Ureter (tissue), 1 donor: ENCODE measurements around the gene PPP3CA. TPM values are rescaled to one million over a fixed set of nuclear protein-coding genes. Genes with fewer than 3 reads are reported as not detected.
"Not testable (repeated sequence)": the region's sequence is repeated elsewhere in the genome, so short reads cannot be mapped to it uniquely, and the experiment has no call there.

Experiments used
- DNase-seq: peaks from one replicate; pipeline ENCODE4 v3.0.0-alpha.2; 2020; ENCODE audit warnings: low spot score
- total RNA-seq: library from RNA; stranded (reverse); gene quantifications from one replicate; pipeline ENCODE4 v1.2.4, GENCODE V29; 2023
- donor health status: DM: yes; HTN: yes; CAD: no.

The PPP3CA gene
- total RNA-seq, 1 donor from 2014 or later, result 36.2 TPM

DNA sequence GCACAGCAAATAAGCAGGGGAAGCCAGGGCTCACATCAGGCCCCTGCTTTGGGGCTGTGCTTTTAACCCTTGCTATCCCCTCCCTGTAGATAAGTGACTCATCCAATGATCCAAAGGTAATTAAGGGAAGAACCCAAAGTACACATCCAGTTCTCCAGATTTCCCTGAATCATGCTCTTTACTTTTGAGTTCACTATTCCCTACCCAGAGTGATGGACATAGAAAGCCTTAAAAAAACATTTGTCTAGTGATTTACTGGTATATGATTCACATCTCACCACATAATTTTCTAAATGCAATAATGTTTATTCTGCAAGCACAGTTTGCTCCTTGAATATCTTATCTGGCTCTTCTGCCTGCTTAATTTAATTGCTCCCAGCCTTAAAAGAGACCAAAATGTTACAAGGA, 136.2 kb downstream of the PPP3CA start:
- DNase-seq, result no peak

DNA sequence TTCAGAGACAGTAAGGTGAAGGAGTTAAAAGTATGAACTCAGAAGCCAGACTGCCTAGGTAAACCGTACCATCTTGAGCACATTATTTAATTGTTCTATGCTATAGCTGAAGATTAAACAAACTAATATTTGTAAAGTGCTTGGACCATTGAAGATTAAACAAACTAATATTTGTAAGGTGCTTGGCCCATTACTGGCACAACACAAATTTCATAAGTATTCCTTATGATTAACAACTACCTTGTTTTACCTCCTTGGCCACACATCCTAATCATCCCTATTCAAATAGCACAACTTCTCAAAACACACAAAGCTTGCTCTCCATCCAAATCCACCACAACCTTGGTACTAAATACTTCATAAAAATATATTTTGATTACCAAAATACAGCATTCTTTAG, 137.0 kb downstream of the PPP3CA start:
- DNase-seq, result no peak

DNA sequence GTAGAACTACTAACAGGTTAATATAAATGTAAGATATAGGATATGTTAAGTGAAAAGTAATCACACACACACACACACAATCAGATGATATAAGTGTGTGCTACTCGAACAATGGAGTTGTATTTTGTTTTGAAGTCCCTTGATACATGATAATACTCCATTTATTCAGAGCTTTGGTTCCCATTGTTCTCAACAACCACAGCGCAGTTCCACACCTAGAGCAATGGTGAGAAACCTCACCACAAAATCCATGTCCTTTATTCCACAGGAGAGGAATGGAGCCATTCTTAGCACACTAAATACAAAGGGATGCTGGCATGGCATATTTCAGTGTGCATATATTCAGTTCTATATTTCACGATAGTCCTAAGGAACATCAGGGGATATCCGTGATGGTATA, 139.2 kb downstream of the PPP3CA start:
- DNase-seq, result no peak

DNA sequence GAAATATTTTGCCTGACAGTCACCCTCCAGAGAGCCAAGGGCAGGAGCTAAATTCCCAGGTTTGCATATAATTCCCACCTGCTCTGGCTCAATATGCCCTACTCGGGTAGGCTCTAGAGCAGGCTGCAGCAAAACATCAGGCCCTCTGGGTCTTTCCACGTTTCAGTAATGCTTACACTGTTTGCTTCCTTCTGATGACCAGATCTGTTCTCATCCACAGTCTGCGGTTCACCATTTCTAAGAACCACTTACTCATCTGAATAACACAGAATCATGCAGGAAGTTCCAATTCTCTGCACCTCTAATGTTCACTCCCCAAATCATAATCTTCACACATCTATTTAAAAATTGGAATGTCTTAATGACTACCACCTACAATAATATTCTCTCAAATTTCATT, 141.4 kb downstream of the PPP3CA start:
- DNase-seq, result no peak

DNA sequence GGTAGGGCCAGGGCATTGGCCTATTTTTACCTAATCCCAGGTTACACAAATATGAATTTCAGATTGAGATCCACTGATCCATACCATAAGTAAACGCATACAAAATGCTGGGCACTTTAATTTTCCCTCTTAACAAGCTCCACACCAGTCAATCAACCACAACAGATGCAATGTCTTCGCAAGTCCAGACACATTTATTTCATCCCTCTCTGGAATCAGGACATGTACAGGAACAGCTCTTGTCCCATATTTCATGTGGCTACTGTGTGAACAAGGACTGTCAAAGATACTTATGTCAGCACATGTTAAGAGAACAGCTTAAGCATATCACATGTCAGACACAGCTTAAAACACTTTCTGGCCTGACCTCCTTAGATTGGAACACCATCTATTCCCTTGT, 145.9 kb downstream of the PPP3CA start:
- DNase-seq, result no peak

DNA sequence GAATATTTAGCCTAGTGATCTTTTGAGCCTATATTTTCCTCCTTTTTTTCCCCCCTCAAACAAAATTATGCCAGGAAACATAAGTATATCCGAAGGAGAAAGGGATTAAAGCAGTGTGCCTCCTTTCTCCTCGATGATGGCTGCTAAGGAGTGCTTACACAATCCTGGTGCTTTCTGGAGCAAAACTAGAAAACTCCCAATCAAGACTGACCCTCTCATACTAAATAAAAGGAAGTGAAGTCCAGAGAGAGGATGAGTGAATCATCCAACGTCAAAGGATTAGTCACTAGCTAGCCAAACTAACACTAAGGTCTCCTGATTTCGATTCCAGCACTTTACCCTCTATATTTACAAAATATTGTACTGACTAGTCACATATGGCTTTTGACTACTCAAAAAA, 146.8 kb downstream of the PPP3CA start:
- DNase-seq, result no peak

DNA sequence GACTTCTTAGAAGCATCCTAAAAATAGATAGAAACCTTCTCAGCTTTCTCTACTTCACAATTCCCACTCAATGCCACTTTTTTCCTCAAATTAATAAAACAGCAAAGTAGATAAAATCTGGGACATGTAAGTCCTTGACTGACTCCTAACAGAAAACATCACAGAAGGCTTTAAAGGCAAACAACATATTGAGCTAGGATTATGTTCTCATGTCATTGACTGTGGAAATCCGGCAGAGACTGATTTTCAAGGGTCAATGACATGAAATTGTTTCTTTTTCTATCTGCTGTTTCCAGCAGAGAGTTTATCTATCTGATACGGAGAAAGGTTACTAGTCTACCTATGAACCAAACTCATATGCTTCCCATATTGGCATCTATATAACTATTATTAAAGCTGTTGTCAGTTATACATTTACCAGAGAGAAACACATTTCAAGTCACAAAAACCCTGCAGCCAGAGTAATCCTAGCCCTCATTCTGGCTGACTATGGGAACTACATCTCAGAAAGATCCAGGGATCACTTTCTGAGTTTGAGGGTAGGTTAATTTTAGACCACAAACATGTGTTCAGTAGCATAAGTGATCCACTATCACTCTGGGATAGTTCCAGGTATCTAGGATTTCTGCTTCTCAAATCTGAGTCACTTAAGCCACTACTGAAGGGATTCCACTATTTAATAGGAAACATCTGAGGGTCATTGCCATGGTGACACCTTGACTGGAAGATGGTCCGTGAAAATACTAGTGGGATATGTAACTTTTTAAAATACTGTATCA, 147.6 kb downstream of the PPP3CA start:
- DNase-seq, result no peak

DNA sequence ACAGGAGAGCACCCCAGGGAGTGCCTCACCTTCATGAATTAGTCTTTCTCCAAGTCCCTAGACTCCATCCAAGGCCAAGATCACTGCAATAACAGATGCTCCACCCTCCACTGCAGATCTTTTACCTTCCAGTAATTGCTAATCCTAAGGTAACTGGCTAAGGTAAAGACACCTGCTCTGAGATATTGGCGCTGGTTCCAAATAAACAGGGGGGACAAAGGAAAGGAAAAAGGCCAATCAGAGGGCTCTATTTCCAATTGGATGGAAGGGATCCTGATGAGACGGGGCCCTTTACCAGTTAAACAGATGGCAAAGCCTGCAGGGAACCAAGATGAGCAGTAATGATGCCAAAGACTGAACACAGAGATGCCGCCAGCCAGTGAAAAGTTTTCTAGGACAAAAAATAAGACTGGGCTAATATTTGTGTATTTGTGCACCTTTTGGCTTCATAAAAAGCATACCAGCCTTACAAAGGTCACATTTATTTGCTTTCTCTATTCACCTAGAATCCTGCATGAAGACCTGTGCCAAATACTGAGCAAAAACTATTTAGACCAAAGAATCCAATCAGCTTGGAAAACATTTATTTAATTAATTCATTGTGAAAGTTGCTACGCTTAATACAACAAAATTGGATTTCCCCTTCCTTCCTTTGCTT, 148.5 kb downstream of the PPP3CA start:
- no peak for DNase-seq

DNA sequence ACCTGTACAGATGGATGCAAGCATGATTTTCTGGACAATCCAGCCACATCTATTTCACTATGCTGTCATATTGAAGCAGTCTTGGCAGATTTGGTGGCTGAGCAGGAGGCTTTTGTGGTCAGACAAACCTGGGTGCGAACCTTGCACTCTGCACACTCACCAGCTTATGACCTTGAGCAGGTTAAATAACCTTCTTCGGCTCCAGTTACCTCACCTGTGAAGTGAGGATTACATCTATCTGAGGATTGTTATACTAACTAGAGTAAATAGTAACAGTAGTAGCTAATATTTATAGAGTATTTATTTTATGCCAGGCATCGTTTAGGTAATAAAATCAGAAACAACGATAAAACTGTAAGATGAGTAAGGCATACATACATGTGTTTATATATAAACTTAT, 150.0 kb downstream of the PPP3CA start:
- DNase-seq, result no peak

DNA sequence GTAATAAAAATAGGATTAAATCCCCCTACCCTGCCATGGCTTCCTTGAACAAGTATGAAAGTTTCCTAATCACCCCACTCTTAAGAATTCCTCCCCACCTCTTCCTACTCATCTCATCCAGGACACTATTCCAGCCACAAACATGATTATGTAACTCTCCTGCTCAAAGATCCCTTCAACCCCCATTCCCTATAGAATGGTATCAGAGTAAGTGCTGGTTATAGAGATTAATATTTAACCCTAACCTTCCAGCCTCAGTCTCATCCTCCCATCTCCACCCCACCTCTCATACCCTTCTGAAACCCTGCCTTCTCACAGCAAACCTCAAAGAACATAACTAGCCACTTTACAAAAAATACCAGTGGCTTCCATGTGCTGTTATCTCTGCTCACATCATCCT, 155.1 kb downstream of the PPP3CA start:
- no peak for DNase-seq

DNA sequence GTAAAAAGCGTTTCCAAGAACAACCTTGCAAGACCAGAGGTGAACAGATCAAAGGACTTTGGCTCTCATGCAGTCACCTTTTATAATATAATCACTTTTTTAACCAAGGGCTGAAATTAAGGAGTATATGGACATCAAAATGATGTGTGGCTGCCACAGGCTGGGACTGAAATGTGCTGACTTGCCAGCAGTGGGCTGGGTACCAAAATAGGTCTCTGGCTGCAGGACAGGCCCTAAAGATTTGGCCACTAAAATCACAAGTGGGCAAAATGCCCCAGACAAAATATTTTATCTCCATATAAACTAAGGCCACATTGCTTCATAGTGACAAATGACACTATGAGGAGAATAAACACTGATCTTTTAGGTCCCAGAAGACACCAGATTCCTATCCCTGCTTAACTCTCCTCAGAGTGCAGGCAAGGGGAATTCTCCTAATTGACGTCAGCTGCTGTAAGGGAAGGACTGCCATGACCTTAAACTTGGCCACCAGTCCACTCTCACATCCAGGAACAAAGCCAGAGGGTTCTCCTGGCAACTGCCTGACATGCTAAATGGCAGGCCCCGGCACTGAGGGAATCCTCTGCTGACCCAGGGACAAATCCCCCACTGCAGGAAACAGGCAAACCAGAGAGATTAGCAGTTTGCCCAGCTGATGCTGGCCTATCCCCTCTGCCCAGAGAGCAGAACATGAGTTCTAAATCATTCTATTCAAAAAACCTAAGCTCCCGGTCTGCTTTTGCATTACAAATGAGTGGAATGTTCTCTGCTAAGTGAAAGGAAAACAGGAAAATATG, 155.8 kb downstream of the PPP3CA start:
- DNase-seq, result peak; percentile 80

DNA sequence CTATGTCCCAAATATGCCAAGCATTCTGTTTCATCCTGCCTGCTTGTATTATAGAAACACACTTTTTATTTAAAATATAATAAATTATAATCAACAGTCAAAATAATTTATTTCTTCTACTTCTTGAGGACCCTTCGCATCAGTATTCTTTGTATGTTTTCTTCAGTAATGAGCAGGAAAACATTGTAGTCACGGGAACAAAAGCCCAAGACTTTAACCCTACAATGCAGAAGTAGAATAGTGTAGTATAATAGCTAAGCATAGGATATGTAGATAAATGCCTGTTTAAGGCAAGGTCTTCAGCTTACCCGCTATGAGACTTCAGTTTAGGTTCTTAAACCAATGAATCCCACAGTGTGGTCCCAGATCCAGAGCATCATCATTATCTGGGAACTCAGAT, 156.6 kb downstream of the PPP3CA start:
- DNase-seq, result no peak

DNA sequence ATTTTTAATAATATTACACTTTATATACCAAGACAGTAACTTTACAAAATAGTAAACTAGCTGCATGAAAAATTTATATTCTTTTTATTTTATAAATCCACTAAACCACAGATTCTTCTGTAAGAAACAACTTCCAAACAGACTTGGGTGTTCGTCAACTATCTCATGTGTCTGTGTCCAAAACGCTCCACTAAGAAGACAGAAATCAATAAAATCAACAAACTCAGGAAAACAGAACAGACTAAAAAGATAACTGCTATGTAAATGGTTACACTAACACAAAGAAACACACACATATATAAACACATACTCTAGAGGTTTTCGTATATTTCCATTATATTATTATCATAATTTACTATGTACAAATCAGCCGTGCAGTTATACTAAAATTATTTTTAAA, 158.4 kb downstream of the PPP3CA start:
- DNase-seq, result no peak

DNA sequence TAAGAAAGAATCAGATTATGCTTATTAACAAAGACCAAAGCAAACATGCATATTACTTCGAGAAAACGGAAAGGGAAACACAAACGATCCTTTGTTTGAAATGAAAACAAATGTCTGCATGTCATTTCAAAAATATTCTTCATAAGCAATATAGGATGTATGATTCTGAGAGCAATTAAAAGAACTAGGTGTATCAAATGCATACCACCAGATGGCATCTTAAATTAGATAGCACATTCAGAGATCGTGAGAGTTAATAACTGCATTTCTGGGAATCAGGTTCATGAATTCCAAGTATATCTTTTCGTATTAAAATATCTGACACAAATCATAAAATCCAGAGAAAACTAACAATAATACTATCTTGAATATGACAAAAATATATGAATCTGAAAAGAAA, 159.5 kb downstream of the PPP3CA start:
- DNase-seq, result no peak

DNA sequence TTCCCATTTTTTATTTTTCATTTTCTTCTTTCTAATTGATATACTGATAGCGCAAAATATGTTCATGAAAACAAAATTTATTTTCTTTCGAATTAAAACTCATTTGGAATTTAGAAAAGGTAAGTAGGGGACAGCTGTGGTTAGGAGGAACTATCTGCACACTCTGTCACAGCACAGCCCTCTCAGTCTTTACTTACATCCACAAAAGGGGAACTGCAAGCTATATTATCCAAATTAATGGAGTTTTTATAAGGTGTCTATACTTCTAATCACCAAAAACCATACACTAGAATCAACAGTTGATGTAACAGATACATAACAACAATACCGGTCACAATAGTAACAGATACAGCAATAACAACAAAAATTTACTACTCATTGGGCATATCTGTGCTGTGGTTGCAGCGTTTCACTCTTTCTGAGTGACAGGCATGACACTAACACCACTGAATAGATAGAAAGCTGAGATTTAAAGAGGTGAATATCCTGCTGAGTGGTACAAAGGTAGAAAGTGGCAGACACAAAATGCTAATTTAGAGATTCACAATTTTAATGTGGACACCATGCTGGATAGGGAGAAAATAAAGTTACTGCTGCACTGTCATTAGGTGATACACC, 160.7 kb downstream of the PPP3CA start:
- DNase-seq, result no peak

DNA sequence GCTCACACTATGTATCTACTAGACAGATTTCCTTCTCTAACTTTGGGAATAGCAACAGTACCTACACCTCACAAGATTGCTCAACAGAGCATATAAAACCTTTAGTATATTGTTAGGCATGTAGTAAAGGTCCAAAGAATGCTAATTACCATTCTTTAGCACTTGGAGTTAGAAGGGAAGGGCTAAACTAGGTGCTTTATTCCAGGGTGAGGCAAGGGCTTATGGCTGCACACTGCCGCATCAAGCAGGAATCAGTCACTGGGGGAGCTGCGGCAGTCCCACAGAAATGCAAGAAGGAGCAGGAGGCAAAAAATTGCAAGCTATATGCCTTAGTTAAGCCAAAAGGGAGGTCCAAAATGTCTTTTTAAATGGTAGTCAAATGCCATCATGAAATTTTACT, 162.7 kb downstream of the PPP3CA start:
- DNase-seq, result no peak

DNA sequence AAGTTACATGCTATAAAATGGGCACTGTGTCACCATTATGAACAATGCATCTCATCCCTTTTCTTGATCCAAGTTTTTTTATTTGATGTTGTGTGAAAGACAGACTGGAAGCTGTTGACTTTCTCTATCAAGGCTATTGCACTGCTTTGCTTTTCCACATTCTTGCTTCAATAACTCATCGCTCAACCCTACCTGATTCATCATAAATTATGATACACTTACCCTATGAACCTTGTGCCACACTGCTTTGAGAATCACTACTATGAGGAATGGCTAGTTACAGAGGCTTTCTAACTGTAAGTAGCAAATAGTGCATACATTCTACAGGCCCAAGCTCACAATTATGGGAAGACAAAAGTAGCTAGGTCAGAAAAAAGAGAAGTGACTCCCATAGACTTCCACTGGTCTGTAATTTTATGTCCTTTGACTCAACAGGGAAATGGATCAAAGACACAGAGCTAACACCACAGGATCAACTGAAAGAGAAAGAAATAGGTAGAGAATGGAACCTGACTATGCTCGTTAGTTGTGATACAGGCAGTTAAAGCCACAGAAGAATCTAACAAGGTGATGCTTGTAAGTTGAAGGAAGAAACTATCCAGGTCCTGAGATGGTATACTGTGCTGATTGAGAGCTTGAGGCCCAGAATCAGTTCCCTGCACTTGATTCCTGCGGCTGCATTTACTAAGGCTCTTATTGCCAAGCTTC, 163.5 kb downstream of the PPP3CA start:
- no peak for DNase-seq

DNA sequence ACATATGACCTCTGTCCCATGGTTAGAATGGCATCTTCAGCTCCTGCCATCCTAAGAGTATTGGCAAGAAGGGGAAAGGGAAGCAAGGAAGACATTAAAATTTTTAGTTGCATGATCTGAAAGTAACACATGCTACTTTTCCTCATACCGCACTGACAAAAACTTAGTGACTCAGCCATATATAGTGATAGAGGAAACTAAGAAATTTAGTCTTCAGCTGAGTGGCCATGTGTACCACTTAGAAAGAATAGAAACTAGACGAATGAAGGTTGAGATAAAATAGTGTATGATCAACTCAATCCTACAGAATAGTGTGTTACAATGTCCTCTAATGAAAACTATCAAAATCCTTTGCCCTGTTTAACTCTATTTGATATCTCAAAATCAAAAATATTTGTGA, 164.1 kb downstream of the PPP3CA start:
- no peak for DNase-seq

DNA sequence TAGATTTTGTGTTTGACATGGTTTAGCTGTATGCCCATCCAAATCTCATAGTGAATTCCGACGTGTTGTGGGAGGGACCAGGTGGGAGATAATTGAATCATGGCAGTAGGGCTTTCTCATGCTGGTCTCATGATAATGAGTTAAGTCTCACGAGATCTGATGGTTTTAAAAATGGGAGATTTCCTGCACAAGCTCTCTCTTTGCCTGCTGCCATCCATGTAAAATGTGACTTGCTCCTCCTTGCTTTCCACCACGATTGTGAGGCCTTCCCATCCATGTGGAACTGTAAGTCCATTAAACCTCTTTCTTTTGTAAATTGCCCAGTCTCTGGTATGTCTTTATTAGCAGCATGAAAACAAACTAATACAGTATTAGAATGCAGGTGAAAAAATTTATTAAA, 164.6 kb downstream of the PPP3CA start:
- not testable (repeated sequence) for DNase-seq

DNA sequence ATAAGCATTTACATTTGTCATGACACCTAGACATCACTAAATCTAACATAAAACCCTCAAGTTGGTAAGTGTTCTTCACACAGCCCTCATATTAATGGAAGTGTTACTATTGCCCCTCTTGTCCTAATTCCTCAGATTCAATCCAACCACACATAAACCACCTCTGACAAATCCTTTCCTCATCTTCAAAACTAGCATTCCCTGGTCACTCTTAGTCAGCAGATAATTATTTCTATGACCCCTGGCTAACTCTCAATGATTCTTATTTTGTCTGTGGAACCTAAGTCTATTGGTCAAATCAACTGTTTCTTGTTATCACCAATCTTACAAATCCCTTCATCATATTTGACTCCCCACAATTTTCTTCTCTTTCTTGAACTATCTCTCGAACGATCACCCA, 168.6 kb downstream of the PPP3CA start:
- DNase-seq, result no peak

DNA sequence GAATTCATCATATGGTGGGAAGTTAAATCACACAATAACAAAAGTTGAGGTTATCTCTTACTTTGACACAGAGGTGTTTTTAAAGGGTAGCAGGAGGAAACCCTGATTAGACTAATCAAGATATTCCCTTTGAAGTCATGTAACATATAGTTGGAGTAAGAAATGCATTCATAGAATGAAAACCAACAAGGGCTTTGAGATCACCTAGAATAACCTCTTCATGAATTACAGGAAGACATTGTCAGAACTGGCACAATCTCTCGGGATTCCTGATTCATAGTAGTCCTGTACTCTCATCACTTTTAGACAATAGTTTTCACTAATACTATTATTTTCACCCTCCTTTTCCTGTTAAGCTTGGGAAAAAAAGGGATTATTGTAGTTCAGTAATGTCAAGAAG, 170.2 kb downstream of the PPP3CA start:
- no peak for DNase-seq
